NCI-H2227 treated with DMSO at 0.1 percent for 48 hours (cell line): Measurements from ENCODE around the gene NCOA6.
"Not testable (repeated sequence)": the region's sequence is repeated elsewhere in the genome, so short reads cannot be mapped to it uniquely, and the experiment has no call there.

Source experiments
- DNase-seq: peaks from one replicate; lab custom pipeline; 2025; lab: John Stamatoyannopoulos, UW

The NCOA6 gene

GRCh38 chr20:34774449-34774848 lies 51.0 kb downstream of the NCOA6 start:
- no peak for DNase-seq

- no peak for DNase-seq
Observed at GRCh38 chr20:34773726-34774125, 51.7 kb downstream of the NCOA6 start.

GRCh38 chr20:34772437-34772836 lies 53.0 kb downstream of the NCOA6 start:
- no peak for DNase-seq

GRCh38 chr20:34771680-34772081 lies 53.8 kb downstream of the NCOA6 start:
- DNase-seq: no peak

- no peak for DNase-seq
Observed at GRCh38 chr20:34768096-34768495, 57.4 kb downstream of the NCOA6 start.

GRCh38 chr20:34762031-34762555 lies 63.4 kb downstream of the NCOA6 start:
- no peak for DNase-seq

GRCh38 chr20:34755367-34755766 lies 70.1 kb downstream of the NCOA6 start:
- no peak for DNase-seq

GRCh38 chr20:34754611-34755010 lies 70.8 kb downstream of the NCOA6 start:
- DNase-seq: no peak

- DNase-seq: no peak
Observed at GRCh38 chr20:34753706-34754461, 71.6 kb downstream of the NCOA6 start.

GRCh38 chr20:34751453-34751852 lies 74.0 kb downstream of the NCOA6 start:
- no peak for DNase-seq

- no peak for DNase-seq
Observed at GRCh38 chr20:34750484-34750883, 75.0 kb downstream of the NCOA6 start.

- no peak for DNase-seq
Observed at GRCh38 chr20:34748709-34749108, 76.7 kb downstream of the NCOA6 start.

GRCh38 chr20:34747479-34747878 lies 78.0 kb downstream of the NCOA6 start:
- DNase-seq: no peak

- no peak for DNase-seq
Observed at GRCh38 chr20:34746674-34747073, 78.8 kb downstream of the NCOA6 start.

GRCh38 chr20:34744847-34745246 lies 80.6 kb downstream of the NCOA6 start:
- DNase-seq: no peak

- no peak for DNase-seq
Observed at GRCh38 chr20:34744340-34744739, 81.1 kb downstream of the NCOA6 start.

GRCh38 chr20:34743039-34743438 lies 82.4 kb downstream of the NCOA6 start:
- no peak for DNase-seq

GRCh38 chr20:34736106-34736735 lies 89.2 kb downstream of the NCOA6 start:
- no peak for DNase-seq

GRCh38 chr20:34732523-34732922 lies 92.9 kb downstream of the NCOA6 start:
- no peak for DNase-seq

GRCh38 chr20:34729416-34729815 lies 96.0 kb downstream of the NCOA6 start:
- DNase-seq: no peak

GRCh38 chr20:34724172-34724571 lies 101.3 kb downstream of the NCOA6 start:
- no peak for DNase-seq

GRCh38 chr20:34722560-34722959 lies 102.9 kb downstream of the NCOA6 start:
- DNase-seq: not testable (repeated sequence)

- DNase-seq: no peak
Observed at GRCh38 chr20:34720266-34720665, 105.2 kb downstream of the NCOA6 start.
